Ecto neural progenitor cell (in vitro differentiated cells): Measurements from ENCODE around the gene BCL2.
"Not testable (repeated sequence)": the region's sequence is repeated elsewhere in the genome, so short reads cannot be mapped to it uniquely, and the experiment has no call there.

Experiments used
- DNase-seq: peaks from one replicate; pipeline ENCODE4 v3.0.0-alpha.2; 2018; ENCODE audit warnings: low spot score

Gene BCL2

DNA sequence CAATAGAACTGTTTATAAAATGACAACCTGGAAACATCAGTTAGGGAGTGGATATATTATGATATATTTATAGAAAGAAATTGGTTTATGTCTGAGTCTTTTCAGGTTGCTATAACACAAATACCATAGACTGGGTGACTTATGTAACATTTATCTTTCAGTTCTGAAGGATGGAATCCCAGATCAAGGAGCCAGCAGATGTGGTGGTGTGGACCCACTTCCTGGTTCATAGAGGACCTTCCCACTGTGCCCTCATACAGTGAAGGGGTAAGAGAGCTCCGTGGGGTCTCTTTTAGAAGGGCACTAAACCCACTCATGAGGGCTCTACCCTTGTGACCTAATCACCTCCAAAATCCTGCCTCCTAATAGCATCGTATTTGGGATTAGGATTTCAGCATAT, 86.7 kb downstream of the BCL2 start:
- no peak for DNase-seq

DNA sequence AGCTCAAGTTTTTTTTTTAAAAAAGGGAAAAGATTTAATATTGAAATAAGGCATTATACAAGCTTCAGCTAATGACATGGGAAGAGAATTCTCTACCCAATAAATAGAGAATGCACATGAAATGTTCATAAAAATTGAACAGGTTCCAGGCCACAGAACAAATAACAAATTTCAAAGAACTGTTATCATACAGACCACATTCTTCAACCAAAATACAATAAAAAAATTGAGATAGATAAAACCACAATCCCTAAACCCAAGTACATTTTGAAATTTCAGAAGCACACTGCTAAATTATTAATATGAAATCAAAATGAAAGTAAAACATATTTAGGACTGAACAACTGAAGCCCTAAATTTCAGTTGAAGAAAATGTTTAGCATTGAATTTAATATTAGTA, 89.6 kb downstream of the BCL2 start:
- no peak for DNase-seq

DNA sequence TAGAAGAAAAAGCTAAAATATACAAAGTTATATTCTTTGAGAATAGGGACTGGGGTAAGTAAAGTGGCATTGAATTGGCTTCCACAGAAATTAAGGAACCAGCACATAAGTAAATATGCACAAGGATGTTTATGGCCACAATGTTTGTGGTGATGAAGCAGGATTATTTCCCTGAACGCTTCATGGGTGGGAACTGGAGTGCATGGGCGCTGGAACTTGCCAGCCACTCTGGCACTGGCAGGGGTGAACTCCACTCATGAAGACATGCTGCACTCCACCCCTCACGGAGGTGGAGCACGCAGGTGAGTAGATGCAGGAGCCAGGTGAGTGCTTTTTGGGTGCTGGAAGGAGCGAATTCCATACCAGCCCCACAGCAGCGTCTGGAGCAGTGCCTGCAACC, 94.1 kb downstream of the BCL2 start:
- no peak for DNase-seq

- DNase-seq, result no peak
These were observed 94.9 kb downstream of the BCL2 start for GRCh38 chr18:63224630-63225029.

DNA sequence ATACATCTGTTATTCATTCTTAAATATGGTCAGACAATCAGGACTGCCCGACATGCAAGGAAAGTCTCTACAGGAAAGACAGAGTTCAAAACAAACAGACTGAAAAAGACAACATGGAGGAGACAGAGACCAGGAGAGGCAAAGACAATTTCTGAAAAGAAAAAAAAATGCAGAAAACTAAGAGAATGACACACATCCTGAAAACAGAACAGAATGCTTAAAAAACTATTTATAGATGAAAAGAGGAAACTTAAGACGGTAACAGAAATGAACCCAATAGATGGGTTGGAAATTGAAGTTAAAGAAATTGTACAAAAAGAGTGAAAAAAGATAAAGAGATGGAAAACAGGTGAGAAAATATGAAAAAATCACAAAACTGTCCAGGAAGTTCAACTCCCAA, 95.7 kb downstream of the BCL2 start:
- no peak for DNase-seq

DNA sequence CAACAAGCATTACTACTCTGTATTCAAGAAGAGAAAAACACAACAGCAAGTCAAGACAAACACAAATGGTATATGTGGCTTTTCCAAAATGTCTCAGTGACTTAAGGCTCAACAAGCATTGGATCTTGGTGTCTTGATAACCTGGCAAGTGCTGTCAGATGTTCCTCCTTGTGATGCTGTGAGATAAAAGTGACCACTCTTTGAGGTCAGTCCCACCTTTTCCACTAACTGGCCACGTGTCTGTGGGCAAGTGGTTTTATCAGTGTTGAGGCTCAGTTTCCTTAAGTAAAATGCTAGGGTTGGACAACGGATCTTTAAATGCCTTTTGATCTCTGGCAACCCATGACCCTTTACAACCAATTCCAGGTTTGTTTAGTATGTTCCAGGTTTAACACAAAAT, 98.7 kb downstream of the BCL2 start:
- no peak for DNase-seq

DNA sequence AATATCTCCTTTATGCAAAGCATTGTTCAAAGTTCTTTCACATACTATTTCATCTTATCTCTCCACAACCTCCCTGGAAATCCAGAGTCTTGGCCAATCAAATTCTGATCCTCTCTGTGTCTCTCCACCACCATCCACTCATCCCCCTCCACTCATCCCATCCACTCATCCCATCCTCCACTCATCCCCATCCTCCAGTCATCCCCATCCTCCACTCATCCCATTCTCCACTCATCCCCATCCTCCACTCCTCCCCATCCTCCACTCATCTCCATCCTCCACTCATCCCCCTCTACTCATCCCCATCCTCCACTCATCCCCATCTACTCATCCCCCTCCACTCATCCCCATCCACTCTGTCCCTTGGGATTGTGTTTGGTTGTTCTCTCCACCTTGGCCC, 101.1 kb downstream of the BCL2 start:
- DNase-seq, result no peak

DNA sequence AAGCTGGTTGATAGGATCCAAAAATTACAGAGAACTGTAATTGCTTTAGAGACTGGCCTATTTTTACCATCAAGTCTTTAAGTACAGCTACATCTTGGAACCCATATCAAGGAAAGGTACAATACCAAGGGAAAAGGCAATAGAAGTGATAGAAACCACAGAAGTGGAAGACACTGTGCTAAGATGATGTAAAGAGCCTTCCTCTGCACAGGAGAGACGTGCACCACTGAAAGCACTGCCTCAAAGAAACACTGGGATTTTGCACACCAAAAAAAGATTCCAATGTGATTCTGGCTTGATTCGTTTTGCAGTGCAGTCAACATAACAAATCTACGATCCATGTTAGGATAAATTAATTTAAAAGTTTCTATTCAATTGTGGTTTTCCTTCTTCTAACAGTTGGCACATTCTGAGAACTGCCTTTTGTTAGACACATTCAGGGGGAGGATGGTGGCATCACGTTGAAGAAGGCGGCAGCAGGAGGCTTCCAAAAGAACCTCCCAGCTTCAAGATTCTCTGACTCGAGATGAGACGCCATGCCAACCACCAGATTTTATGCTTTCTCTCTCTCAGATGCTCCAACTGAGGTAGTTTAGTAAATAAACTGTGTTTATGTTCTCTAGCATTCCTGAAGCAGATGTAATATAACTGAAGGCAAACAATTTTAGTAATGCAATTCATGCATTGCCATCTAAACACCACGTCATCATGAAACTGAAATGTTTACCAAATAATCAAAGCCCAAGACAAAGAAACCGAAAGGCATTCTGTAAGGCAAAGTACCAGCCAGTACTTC, 102.9 kb downstream of the BCL2 start:
- DNase-seq, result no peak

DNA sequence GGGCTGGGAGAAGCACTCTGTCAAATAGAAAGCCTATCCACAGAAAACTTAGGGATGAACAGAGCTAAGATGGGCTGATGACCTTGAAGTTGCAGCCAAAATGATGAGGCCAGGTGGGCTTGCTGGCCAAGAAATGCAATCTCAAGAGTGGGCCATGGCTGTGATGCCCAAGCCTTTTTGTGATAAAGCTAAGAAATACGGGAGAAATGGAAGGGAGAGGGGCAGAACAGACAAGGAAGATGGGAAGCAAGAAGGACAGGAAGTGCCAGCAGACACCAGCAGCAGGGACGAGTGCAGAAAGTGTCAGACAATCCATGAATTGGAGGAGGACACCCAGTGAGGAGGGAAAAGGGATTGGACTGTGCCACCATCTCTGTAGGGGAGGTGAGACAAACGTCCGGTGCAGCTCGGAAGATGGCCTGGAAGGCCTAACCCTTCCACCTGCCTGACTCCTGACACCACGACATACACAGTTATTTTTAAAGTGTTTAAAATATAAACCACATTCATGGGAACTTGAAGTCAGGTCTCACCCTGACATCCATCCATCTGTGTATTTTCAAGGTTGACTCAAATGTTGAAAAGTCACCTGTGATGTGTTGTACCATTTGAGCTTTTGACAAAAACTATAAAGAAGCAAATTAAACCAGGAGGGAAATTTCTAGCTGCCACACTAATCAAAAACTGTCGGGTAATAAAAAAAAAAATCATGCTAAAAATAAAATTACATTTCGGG, 105.5 kb downstream of the BCL2 start:
- DNase-seq, result no peak

DNA sequence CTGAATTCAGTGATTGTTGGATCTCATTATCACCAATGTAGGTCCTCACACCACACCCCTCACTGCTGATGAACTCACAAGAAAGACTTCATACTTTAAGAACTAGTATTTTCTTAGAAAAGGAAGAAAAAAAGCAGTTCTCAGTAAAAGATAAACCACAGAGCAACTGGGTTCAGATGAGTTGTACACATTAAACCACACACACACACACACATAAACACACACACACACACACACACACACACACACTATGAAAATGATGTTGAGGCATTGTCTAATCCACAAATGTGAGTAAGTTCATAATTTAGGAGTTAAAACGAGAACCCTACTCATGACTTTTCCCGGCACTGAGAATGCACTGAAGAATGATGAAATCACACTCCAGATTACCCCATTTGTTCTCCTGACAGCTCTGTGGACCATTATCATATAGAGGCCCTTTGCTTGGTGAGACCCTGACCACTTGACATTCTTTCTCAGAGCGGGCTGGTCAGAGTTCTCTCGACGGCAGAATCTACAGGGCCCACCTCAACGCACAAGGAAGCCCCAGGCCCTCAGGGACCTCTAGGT, 106.2 kb downstream of the BCL2 start:
- no peak for DNase-seq

GRCh38 chr18:63210521-63210920, 109.0 kb downstream of the BCL2 start:
- no peak for DNase-seq

DNA sequence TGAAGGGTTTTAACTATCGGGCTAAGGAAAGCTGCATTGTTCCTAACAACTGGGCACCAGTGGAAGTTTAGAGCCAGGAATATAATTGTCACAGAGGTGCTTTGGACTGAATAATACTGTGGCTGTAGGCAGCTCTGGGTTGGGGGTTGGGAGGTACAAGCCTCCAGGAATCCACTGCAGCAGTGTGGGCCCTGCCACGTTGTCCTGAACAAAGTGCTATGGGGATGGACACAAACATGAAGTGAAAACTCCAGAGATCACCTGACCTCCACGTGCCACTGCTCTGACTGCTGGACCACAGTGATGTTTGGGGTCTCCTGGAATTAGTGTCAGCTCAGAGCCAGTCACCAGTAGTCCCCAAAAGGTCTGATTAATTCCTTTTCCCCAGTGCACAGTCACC, 110.9 kb downstream of the BCL2 start:
- DNase-seq, result no peak

GRCh38 chr18:63207835-63208234, 111.7 kb downstream of the BCL2 start:
- DNase-seq, result no peak

GRCh38 chr18:63207143-63207790, 112.3 kb downstream of the BCL2 start:
- DNase-seq, result no peak

- DNase-seq, result no peak
These were observed 113.0 kb downstream of the BCL2 start for GRCh38 chr18:63206433-63207142.

GRCh38 chr18:63205791-63206252, 113.7 kb downstream of the BCL2 start:
- no peak for DNase-seq

GRCh38 chr18:63203497-63203896, 116.1 kb downstream of the BCL2 start:
- no peak for DNase-seq

DNA sequence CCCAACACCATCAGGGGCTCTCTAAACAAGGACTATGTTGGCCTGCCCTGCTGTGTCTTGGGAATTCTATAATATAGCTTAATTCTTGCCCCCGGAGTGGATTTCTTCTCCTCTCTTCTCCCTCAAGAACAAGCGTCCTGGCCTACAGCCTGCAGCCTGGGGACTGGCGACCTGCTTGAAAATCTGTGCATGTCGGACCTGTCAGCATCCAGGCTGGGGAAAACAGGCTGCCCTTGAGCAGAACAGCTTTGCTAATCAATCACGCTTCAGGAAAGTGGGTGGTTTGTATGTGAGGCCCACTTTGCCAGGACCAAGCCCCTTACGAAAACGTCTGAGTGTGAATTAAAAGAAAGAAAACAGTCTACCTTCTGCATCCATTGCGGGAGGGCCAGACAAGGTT, 116.7 kb downstream of the BCL2 start:
- DNase-seq, result no peak

DNA sequence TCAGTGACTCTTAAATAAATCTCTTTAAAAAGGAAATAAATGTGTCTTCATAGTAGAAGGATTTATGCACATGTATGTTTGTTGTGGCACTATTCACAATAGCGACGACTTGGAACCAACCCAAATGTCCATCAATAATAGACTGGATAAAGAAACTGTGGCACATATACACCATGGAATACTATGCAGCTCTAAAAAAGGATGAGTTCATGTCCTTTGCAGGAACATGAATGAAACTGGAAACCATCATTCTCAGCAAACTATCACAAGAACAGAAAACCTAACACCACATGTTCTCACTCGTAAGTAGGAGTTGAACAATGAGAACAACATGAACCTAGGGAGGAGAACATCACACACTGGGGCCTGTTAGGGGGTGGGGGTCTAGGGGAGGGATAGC, 118.1 kb downstream of the BCL2 start:
- not testable (repeated sequence) for DNase-seq

GRCh38 chr18:63199743-63200241, 119.8 kb downstream of the BCL2 start:
- no peak for DNase-seq

- no peak for DNase-seq
These were observed 120.5 kb downstream of the BCL2 start for GRCh38 chr18:63198868-63199742.
